Stimulated activated CD4-positive, alpha-beta T cell treated with anti-CD3 and anti-CD28 coated beads, Interleukin-1b, Interleukin-23, amount 100 ng/mL, for 24 hours (primary cell): ENCODE data around the gene KLHDC7B.

Experiments used
- DNase-seq, 4 experiments: peaks; one replicate each; pipeline ENCODE4 v3.0.0-alpha.2; 2020; ENCODE audit warnings: low read depth in 4 of 4, low spot score in 1 of 4

The KLHDC7B gene

DNA sequence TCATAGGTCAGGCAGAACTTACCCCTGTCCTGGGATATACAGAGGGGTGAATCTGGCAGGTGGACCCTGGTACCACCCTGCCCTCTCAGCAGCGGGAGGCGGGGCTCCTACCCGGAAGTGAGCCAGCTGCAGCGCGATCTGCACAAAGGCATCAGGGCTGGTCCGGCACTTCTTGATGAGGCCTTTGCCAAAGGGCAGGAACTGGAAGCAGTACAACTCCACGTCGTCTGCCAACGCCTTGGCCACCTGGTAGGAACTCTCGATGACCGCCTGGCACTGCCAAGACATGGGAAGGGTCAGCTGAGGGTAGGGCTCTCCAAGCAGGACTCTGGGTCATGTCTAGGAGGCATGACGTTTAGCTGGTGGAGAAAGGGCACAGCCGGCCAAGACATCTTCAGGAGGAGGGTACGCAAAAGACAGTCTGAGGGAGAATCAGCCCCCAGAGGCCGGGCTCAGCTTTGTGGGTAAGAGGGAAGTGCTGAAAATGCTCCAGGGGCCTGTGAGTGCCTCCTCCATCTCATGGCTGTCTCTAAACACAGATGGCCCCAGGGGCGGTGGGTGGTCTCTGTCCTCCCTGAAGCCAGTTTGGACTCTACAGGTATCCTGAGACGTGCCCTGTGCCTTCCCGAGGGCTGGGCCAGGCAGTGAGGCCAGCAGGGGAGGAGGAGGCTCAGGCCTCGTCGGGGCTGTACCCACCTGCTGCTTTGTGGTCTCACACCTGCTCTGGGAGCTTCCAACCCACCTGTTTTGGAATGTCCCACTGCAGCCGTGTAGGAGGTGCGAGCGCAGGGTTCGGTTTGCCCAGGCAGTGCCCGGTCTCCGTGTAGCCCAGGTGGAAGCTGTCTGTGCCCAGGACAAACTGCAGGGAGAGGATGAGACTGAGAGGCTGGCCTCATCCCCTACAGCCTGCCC is 25.8 kb downstream of the KLHDC7B start:
- no peak for DNase-seq

DNA sequence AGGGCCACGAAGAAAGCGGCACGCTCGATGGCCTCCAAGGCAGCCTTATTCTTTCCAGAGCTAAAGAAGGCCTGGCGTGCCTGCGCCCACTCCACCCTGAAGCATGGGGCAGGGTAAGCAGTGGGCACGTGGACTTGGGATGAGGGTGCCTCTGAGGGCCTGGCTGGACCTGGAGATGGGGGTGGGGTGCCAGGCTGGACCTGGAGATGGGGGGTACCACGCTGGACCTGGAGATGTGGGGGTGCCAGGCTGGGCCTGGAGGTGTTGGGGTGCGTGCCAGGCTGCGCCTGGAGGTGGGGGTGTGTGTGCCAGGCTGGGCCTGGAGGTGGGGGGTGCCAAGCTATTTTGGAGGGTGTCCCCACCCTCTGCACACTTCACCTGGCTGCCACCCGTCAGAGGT is 27.3 kb downstream of the KLHDC7B start:
- DNase-seq: no peak

DNA sequence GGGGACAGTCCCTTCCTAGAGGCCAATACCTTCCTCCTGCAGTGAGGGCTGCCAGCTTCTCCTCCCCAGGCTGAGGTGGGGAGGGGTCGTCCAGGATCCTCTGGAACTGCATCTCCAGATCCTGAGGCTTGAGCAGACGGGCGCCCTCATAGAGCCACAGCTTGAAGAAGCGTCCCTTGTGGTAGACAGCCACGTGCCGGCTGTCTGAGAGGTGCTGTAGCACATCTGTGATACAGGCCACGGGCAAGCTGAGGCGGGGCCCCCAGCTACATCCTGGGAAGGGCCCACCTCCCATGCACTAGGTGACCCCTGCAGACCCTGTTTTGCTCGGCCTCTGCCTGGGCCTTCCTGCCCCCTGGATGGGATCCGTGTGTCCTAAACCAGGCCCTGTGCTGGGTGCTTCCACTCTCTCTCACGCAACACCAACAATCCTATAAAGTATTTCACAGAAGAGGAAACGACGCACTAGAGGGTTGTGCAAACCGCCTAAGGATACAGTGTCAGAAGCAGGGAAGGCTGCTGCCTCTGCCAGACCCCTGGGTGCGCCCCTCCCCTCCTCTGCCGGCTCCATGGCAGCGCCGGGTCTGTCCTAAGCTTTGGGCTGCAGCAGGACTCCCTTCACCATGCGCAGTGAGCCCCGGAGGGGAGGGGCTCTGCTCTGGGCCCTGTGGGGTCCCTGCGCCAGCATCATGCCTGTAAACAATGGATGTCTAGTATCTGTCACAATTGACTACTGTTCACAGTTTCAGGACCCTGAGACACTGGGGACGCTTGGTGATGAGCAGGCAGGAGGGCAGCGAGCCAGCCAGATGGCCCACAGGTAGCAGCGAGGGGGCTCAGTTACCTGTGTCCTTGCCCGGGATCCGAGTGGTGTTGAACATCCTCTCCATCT is 28.0 kb downstream of the KLHDC7B start:
- DNase-seq: no peak

DNA sequence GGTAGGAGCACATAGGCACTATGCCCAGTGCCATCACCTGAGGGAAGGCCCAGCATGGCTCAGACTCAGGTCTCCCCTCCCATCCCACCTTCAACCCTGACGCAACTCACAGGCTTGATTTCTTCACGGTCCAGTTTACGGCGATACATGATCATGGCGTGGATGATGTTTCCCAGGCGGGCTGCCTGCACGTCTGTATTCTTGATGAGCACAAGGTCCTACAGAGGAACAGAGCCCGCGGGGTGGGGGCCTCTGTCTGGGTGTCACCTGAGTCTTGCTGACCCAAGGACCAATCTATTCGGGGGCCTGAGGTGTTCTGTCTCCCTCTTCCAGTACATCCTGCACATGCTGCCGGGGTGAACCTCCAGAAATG is 28.7 kb downstream of the KLHDC7B start:
- DNase-seq: no peak

DNA sequence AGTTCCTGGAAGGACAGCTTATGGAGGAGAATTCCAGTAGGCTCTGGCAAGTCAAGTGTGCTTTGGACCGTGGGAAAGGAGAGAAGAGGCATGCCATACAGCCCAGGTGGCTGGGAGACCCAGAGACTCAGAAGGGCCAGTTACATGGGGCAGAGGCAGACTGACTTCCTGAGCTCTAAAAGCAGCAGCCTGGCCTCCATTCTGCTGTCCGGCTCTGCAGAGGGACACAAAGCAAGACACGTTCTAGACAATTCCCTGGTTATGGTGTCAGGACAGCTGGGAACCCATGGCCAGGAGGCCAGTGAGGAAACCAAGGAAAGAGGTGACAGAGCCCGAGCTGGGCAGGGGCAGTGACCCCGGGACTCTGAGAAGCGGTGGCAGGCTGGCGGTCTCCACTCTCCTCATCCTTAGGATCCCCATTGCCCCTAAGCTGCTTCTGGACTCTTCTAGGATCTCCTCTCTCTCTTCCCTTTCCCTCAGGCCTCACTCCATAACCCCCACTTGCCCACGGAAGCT is 29.8 kb downstream of the KLHDC7B start:
- no peak for DNase-seq

DNA sequence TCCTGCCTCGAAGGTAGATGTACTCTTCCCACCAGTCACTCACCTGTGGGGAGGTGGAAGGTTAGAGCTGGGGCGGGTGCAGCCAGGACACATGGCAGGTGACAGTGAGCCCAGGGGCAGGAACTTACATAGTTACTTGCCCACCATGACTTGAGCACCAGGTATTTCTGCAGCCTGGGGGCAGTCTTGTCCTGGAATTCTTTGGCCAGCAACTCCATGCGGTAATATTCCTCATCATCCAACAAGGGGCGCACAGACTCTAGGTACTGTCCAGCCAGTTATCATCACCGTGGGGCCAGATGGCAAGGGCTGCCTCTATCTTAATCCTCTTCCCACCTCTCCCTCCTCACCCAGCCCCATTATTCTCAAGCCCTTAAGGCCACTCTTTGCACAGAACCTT is 30.4 kb downstream of the KLHDC7B start:
- no peak for DNase-seq

DNA sequence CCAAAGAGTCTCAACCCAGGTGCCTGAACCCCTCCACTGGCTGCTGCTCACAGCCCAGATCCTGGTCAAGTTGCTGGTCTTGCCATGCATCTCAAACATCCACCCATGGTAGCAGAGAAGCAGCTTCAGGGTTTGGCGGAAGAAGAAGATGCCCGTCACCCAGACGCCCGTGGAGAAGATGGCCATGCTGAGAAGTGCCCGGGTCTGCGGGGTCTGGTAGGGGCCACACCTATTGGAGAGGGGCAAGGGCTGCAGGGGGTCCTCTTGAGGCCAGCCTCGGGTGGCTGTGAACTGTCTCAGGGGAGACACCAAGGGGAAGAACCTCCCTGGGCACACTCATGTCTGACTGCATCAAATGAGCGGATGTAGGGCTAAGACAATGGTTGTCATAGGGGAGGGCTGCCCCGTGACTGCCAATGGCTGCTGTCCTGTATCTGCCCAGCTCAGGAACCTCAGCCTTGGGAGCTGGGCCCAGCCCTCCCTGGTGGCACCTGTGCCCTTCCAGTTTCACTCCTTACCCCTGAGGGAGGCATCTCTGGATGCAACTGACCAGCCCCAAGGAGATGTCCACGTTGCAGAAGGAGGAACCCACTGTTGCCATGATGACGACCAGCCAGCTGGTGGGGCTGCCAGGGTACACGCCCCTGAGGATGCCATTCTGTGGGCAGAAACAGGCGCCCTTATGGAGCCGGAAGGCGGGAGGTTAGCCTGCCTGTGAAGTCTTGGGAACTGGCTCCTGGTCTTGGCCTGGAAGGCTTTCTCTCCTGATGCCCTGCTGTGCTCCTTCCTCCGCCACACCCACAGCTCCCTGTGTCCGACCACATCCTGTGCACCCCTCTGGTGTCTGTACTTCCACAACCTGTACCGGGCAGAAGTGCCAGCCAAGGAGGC is 31.4 kb downstream of the KLHDC7B start:
- no peak for DNase-seq

DNA sequence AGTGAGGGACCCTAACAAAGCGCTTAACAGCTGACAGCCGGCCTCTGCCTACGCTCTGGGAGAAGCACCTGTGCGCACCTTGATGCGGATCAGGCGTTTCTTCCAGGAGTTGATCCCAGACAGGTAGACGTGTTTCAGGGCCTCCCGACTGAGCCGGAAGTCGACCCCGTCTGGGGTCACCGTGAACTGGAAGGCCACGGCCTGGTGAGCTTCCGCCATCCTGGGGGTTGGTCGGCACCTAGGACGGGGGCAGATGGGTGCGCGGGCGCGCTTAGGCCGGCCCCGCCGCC is 31.9 kb downstream of the KLHDC7B start:
- DNase-seq: no peak

DNA sequence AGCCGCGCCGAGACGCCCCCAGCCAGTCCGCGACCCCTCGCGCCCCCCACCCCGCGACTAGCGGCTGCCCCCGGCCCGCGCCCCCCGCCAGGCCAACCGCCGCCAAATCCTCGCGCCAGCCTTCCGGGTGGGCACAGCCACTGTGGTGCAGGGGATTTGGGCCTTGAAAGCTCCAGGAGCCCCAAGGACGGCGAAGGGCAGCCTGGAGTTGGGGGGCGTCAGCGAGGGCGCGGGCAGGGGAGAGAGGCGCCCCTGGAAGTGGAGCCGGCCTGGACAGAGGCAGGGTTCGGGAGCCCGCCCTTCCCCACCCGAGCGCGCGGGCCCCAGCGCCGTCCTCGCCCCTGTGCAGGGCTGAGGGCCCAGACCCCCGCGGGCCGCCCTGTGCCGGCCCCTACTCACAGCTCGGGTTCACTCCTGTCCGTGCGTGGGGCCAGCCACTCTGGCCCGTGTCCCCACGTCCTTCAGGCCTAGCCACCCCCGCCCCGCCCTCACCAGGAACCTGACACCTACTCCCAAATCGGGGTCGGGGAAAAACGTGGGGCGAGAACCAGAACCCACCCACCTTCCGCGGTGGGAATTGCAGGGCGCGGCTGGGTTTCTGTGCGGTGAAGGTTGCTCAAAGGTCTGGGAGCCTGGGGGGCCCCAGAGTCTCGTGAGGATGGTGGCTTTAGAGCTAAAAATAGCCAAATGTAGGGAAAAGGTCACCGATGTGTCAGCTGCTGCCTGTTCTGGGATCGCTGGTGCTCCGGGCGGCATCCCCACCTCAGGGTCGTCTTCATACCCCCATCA is 32.5 kb downstream of the KLHDC7B start, which contains the start of gene CPT1B:
CPT1B (minus strand) TSS at position 441 of the 789 bp plus-strand sequence. CDS start 512 bp downstream, outside the sequence.
- no peak for DNase-seq

DNA sequence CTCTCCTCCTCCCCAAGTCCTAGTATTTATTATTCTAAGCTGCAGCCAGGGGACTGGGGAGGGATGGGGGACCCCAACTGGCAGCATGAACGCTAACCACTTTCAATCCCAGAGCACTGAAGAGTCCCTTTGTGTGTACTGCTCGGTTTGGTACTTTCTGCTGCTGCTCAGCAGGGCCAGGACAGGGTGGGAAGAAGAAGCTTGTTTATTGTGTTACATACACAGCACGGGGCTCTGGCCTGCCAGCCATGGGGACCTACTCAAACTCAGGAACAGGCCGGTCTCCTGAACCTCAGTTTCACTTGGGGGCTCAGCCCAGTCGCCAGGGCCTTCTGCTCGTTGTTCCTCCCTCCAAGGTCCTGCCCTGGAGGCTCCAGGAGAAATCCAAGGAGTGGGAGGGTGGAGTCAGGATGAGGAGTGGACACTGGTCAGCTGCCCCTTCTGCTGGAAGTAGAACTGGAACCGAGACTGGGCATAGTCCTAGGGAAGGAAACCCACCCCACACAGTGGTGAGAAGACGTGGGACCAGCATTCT is 33.1 kb downstream of the KLHDC7B start:
- no peak for DNase-seq

DNA sequence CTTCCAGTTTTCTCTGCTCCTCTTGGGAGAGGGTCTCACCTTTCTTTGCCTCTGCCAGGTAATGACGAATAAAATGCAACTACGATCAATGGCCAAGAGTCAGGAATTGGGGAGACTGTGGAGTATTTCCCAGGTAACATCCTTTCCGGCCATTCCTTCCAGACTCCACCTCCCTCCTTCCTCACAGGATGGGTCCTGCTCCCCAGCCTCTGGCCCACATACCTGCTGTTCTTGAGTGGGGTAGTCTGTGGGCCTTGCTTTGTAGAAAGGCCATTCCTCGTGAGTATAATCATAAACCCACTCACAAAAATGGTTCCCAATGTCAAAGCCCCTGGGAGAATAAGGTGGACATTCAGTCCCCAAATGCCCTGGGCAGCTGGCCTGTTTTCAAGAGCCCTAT is 34.1 kb downstream of the KLHDC7B start:
- no peak for DNase-seq

DNA sequence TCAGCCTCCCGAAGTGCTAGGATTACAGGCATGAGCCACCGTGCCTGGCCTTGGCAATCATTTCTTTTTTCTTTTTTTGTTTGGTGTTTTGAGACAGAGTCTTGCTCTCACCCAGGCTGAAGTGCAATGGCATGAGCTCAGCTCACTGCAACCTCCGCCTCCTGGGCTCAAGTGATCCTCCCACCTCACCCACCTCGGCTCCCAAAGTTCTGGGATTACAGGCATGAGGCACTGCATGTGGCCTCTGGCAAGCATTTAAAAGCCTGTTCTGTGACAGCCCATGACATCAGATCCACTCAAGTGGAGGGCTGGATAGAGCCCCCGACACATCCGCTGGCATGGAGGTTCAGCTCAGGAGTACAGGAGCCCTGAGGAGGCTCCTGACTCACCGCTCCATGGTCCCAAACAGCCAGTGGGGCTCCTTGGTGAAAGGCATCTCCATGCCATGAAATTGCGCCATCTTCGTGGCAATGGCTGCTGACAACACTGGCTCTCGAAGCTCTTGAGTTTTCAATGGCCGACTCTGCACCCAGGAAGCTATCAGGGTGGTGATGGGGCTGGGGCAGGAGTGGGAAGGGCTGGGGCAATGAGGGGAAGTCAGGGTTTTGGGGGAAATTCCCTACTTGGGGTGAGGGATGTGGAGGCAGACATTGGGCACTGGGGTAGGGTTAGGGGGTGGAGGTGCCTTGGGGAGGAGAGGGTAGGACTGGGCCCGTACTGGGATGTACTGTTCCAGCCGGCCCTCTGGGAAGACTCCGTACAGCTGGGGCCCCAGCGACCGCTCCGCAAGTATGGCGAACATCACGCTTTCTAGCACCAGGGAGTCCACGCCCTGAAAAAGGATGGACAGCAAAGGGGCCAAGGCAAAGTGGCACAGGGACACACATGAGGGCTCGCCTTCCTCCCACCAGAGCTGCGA is 35.6 kb downstream of the KLHDC7B start:
- no peak for DNase-seq

DNA sequence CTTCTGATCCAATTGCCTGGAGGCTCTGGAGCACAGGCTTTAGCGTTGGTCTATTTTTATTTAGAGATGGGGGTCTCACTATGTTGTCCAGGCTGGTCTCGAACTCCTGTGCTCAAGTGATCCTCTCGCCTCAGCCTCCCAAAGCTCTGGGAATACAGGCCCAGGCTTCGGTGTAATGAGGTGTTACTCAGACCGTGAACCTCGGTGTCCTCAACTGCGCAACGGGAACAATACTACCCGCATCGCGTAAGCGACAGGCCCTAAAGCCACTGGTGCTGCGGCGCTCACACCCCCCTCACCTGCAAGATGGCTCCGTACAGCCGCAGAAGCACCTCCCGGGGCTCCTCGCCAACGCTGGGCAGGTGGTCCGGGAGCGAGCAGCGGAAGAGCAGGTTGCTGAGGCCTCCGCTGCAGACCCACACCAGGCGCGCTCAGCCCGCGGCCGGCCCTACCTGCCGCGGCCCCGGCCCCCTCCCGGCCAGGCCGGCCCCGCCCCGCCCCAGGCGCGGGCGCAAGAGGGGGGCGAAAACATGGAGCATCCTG is 36.3 kb downstream of the KLHDC7B start:
- peak in 1 of 4 experiments; percentile 17 for DNase-seq

DNA sequence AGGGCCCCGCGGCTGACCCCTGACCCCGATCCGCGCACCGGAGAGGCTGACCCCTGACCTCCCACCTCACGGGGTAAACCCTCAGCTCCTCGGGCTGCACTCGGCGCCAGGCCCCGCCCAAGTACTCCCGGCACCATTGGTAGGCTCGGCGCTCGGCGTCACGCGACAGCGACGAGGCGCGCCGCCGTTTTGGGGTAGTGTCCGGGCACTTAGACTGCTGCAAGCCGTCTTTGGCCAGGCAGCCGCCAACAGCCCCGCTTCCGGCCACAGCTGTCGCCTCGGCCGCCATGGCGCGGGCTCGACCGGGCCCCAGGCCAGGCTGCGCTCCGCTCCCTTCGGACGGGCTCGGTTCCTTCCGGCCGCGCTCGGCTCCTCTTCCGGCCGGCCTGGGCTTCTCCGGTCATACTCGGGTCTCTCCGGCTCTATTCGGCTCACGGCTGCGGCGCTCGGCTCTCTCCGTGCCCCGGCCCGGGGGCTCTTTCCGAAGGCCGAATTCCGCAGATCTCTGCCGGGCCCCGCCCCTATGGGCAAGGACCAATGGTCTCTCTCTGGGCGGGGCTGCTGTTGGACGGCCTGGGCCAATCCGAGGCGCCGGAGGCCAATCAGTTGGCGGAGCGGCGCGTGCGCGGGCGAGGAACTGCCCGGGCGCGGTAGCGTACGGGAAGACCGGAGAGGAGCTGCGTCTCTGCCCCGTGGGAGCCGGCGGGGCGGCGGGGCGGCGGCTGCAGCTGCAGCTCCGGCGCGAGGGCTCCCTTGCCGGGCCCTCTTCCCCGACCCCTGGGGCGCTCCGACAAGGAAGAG is 37.0 kb downstream of the KLHDC7B start, which contains the start of gene CHKB:
CHKB (minus strand) TSS at position 357 of the 801 bp plus-strand sequence; CDS start at position 289, 68 bp downstream.
- DNase-seq: peak; percentile 93 to 98 (median 94)

DNA sequence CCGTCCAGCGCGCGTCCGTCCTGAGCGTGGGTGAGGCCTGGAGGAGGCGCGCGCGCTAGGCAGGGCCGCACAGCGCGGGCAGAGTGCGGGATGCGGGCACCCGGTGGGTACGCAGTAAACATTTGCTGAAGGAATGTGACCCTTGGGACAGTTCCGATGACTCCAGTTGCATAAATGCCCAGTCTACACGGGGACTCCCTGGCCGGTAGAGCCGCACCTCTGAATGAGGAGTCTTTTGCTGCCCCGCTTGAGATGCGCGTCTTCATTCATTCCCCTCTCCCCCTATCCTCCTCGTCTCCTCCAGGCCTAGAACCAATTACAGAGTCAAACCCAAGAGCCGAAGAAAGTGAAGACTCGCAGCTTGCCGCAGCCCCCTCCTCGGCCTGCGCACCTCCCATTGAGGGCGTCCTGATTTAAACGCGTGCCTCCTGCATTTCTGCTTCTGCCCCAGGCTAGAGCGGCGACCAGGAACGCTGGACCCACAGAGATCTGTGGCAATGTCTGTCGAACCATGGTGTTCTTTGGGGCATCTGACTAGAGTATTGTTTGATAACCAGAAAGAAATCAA is 37.7 kb downstream of the KLHDC7B start:
- DNase-seq: no peak

DNA sequence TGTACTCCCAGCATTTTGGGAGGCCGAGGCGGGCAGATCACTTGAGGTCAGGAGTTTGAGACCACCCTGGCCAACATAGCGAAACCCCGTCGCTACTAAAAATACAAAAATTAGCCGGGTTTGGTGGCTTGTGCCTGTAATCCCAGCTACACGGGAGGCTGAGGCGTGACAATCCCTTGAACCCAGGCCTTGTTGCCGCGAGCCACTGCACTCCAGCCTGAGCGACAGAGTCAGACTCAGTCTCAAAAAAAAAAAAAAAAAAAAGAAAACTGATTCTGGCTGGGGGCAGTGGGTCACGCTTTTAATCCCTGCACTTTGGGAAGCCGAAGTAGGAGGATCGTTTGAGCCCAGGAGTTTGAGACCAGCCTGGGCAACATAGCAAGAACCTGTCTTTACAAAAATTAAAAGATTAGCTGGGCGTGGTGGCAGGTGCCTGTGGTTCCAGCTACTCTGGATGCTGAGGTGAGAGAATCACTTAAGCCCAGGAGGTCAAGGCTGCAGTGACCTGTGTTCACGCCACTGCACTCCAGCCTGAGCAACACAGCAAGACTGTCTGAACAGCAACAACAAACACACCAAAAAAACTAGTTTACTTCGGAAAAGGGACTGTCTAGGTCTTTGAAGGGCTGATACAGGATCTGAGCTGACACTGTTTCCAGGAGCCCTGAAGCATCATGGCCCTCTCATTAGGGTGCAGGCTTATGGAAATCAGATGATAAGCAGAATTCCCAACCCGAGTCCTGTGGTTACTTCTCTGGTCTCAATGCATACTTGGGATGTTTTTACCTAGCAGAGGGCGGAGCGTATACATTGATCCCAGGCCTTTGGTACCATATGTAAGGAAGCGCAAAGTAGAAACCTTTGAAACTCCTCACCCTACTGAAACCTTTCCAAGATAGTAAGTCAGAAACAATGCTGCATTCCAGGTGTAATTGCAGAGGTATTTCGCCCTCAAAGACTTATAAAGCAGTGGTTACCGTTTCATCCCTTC is 38.7 kb downstream of the KLHDC7B start:
- no peak for DNase-seq
